K562 (cell line): ENCODE results near the gene LRMDA. TPM values are rescaled to one million over a fixed set of nuclear protein-coding genes. Genes with fewer than 3 reads are reported as not detected.

Experiments used
- ATAC-seq: fragments of 200-7000 bp; cut with Tn5 transposase; 3 replicates; pipeline ENCODE4 v1.9.1; 2020; ENCODE audit warnings: moderate library complexity
- BruUV-seq: library from RNA; stranded (reverse); fragments of 400-500 nt; replicated peaks from 2 replicates; lab custom pipeline; 2021; lab: Mats Ljungman, UMichigan
- CTCF ChIA-PET: fragments of 300-600 bp; formaldehyde crosslinking; extraction: SDS; loops from one replicate; lab custom pipeline; 2021; ENCODE audit warnings: low intra/inter-chr PET ratio; lab: Yijun Ruan, JAX
- POLR2A ChIA-PET: fragments of 300-600, 350-650 bp; sonication (Branson Sonifier 250); formaldehyde crosslinking; extraction: SDS; loops from one replicate; lab custom pipeline; 2021; ENCODE audit warnings: antibody characterized with exemption, inconsistent platforms; lab: Yijun Ruan, JAX
- DNase-seq, 4 experiments: peaks; one replicate each; pipeline versions ENCODE4 v3.0.0 to v3.0.0-alpha.2; 2011 to 2018; ENCODE audit warnings: low spot score in 3 of 4, mixed read lengths in 3 of 4; ENCODE audit errors: extremely low read depth in 1 of 4
- FAIRE-seq: peaks from 2 replicates; lab custom pipeline; 2011; peaks lifted over from hg19 to GRCh38; lab: Jason Lieb, UNC
- H2AFZ ChIP-seq: 2 replicates; pipeline ENCODE4 v1.6.0; 2011; ENCODE audit warnings: low read depth, low read length, control low read depth, inconsistent platforms
- H3K27ac ChIP-seq: fragments of 200-600 bp; 3 replicates; pipeline ENCODE4 v1.8.0; 2011; ENCODE audit warnings: low read depth, mild to moderate bottlenecking, control low read depth, inconsistent platforms, low read length, moderate library complexity, mixed read lengths; ENCODE audit errors: extremely low read depth
- H3K27me3 ChIP-seq, 2 experiments: fragments of 300-600 bp in 1 of 2; 2 replicates in 1 of 2; 3 replicates in 1 of 2; pipeline versions ENCODE4 v1.6.0 to v1.8.0; 2011; ENCODE audit warnings: inconsistent platforms in 2 of 2, low read length in 2 of 2, mild to moderate bottlenecking in 1 of 2, mixed read lengths in 1 of 2, moderate library complexity in 1 of 2; ENCODE audit not compliant: control insufficient read depth in 2 of 2, insufficient read depth in 2 of 2
- H3K36me3 ChIP-seq: fragments of 300-600 bp; 3 replicates; pipeline ENCODE4 v1.8.0; 2011; ENCODE audit warnings: mild to moderate bottlenecking, low read length, inconsistent platforms; ENCODE audit not compliant: control insufficient read depth, insufficient read depth
- H3K4me1 ChIP-seq, 2 experiments: fragments of 200-600 bp in 1 of 2; replicated peaks in 1 of 2; 2 replicates in 1 of 2; 3 replicates in 1 of 2; pipeline versions ENCODE4 v1.5.1 to v1.8.0; 2011; ENCODE audit warnings: inconsistent platforms in 2 of 2, low read length in 2 of 2, mild to moderate bottlenecking in 1 of 2, mixed read lengths in 1 of 2, moderate library complexity in 1 of 2; ENCODE audit not compliant: control insufficient read depth in 2 of 2, insufficient read depth in 2 of 2
- H3K4me2 ChIP-seq: 2 replicates; pipeline ENCODE4 v1.6.1; 2011; ENCODE audit warnings: low read length, control low read depth, inconsistent platforms, mixed read lengths; ENCODE audit not compliant: insufficient read depth
- H3K4me3 ChIP-seq: fragments of 200-600 bp; sonication (generic), shearing (Covaris generic); 2 replicates; pipeline ENCODE4 v1.5.1; 2016; ENCODE audit warnings: control low read depth, inconsistent platforms
- H3K79me2 ChIP-seq: fragments of 200-600 bp; 3 replicates; pipeline ENCODE4 v1.8.0; 2011; ENCODE audit warnings: low read length, inconsistent platforms; ENCODE audit not compliant: control insufficient read depth, insufficient read depth
- H3K9ac ChIP-seq, 2 experiments: 2 replicates each; pipeline versions ENCODE4 v1.6.0 to v1.6.1; 2011; ENCODE audit warnings: low read depth in 2 of 2, low read length in 2 of 2, control low read depth in 1 of 2, inconsistent platforms in 1 of 2, mild to moderate bottlenecking in 1 of 2, mixed read lengths in 1 of 2; ENCODE audit not compliant: insufficient read depth in 1 of 2
- H3K9me1 ChIP-seq: one replicate; pipeline ENCODE4 v1.6.0; 2011; ENCODE audit warnings: inconsistent platforms, mild to moderate bottlenecking, low read length, moderate library complexity; ENCODE audit not compliant: control insufficient read depth, insufficient read depth
- H3K9me3 ChIP-seq: replicated peaks from 2 replicates; pipeline ENCODE4 v1.5.1; 2011; ENCODE audit warnings: low read depth, low read length, inconsistent platforms; ENCODE audit not compliant: control insufficient read depth, insufficient read depth
- H4K20me1 ChIP-seq: replicated peaks from 2 replicates; pipeline ENCODE4 v1.6.1; 2011; ENCODE audit warnings: low read length, inconsistent platforms, mixed read lengths; ENCODE audit not compliant: control insufficient read depth, insufficient read depth
- BCLAF1 ChIP-seq, 2 experiments: fragments of 450-650 bp in 1 of 2; IDR thresholded peaks; 2 replicates each; pipeline ENCODE4 v1.6.1; 2011 to 2017; ENCODE audit warnings: low read depth in 2 of 2, antibody characterized with exemption in 1 of 2, borderline replicate concordance in 1 of 2, low read length in 1 of 2, mild to moderate bottlenecking in 1 of 2, mixed read lengths in 1 of 2; ENCODE audit not compliant: control insufficient read depth in 1 of 2
- CHAMP1 ChIP-seq: fragments of 450-650 bp; IDR thresholded peaks from 2 replicates; pipeline ENCODE4 v1.6.1; 2016; ENCODE audit warnings: mild to moderate bottlenecking
- DACH1 ChIP-seq: fragments of 450-650 bp; IDR thresholded peaks from 2 replicates; pipeline ENCODE4 v1.6.1; 2018; ENCODE audit not compliant: partially characterized antibody
- ERF ChIP-seq: fragments of 450-650 bp; formaldehyde crosslinking; IDR thresholded peaks from 2 replicates; pipeline ENCODE4 v1.4.0; 2020; ENCODE audit warnings: mild to moderate bottlenecking, mixed read lengths
- ETS1 ChIP-seq: conservative IDR thresholded peaks from 2 replicates; pipeline ENCODE4 v1.6.1; 2011; ENCODE audit warnings: low read depth, mild to moderate bottlenecking, low read length; ENCODE audit not compliant: control insufficient read depth
- GTF2E2 ChIP-seq: fragments of 200-800 bp; sonication (Bioruptor generic); IDR thresholded peaks from 2 replicates; pipeline ENCODE4 v1.6.1; 2016; ENCODE audit warnings: missing genetic modification characterization, missing compliant biosample characterization
- KDM2B ChIP-seq: fragments of 250-450 bp; sonication (Bioruptor Pico); IDR thresholded peaks from 2 replicates; pipeline ENCODE4 v1.8.0; 2021; ENCODE audit warnings: mild to moderate bottlenecking, moderate library complexity
- MAFF ChIP-seq: IDR thresholded peaks from 2 replicates; pipeline ENCODE4 v1.6.1; 2012; ENCODE audit warnings: low read length, improper control_type of control experiment
- NEUROD1 ChIP-seq: fragments of 150-350 bp; IDR thresholded peaks from 2 replicates; pipeline ENCODE4 v1.6.1; 2014; ENCODE audit warnings: borderline replicate concordance, low read length, low read depth; ENCODE audit not compliant: partially characterized antibody
- NFE2L1 ChIP-seq: fragments of 450-650 bp; IDR thresholded peaks from 2 replicates; pipeline ENCODE4 v1.6.1; 2016; ENCODE audit warnings: missing genetic modification characterization, low read depth, mild to moderate bottlenecking, missing compliant biosample characterization, moderate library complexity, borderline replicate concordance
- RB1 ChIP-seq: fragments of 450-650 bp; IDR thresholded peaks from 2 replicates; pipeline ENCODE4 v1.6.1; 2017; ENCODE audit warnings: low read depth, mild to moderate bottlenecking
- STAT5B ChIP-seq: fragments of 250-450 bp; sonication (Bioruptor Pico); IDR thresholded peaks from 2 replicates; pipeline ENCODE4 v1.8.0; 2021; ENCODE audit warnings: mild to moderate bottlenecking, inconsistent platforms
- USF2 ChIP-seq: sonication (generic); formaldehyde crosslinking; IDR thresholded peaks from 2 replicates; pipeline ENCODE4 v1.5.0; 2020; ENCODE audit warnings: missing genetic modification reagents
- ZBTB26 ChIP-seq: fragments of 450-650 bp; formaldehyde crosslinking; IDR thresholded peaks from 2 replicates; pipeline ENCODE4 v1.4.0; 2022; ENCODE audit warnings: missing genetic modification characterization
- WGBS: fragments of 100-300 bp; shearing (Covaris generic); methylation state at CpG from one replicate; pipeline ENCODE4 v1.1.6; 2016; ENCODE audit warnings: low coverage, mixed read lengths; ENCODE audit not compliant: insufficient coverage; ENCODE audit errors: missing lambda C conversion rate; 5-methylcytosine and 5-hydroxymethylcytosine counted together
- in situ Hi-C: fragments of 300-500 bp; cut with MboI; formaldehyde crosslinking; loops from 4 replicates; pipeline ENCODE4 v1.15.0; 2018; ENCODE audit warnings: inconsistent platforms, mixed read lengths
- intact Hi-C: fragments of 100-400 bp; cut with micrococcal nuclease; formaldehyde crosslinking; loops from 2 replicates; pipeline ENCODE4 v1.14.2; 2022
- polyA plus RNA-seq, 8 experiments: library from polyadenylated mRNA; depleted of rRNA in 4 of 8; stranded (reverse) in 5 of 8; unstranded in 3 of 8; fragments of >200 nt; fragmentation: Nextera tagmentation in 2 of 8; fragmentation: Illumina TruSeq in 1 of 8; extraction: Ambion mirVana in 2 of 8; extraction: Trizol in 1 of 8; gene quantifications; 2 replicates each; pipeline versions ENCODE4 v1.2.1 to v1.2.3, GENCODE V29; 2011 to 2014; ENCODE audit warnings: inconsistent platforms in 1 of 8, missing spikeins in 1 of 8
- total RNA-seq, 7 experiments: library from RNA; depleted of rRNA in 6 of 7; stranded (reverse); fragments of >200 nt in 6 of 7; fragmentation: Illumina TruSeq in 2 of 7; extraction: Trizol in 2 of 7; gene quantifications; 2 replicates each; pipeline versions ENCODE4 v1.2.1 to v1.2.3, GENCODE V29; 2011 to 2021; ENCODE audit warnings: low replicate concordance in 1 of 7

Gene LRMDA
- total and polyA plus RNA-seq, 9 of the 15 experiments (the other 6 are each of a cell fraction or from before 2014, with no cell fraction given) = 0.25 TPM; not detected in 8

GRCh38 chr10:75995720-75996119, 564.3 kb downstream of the LRMDA start:
- FAIRE-seq = no peak
- H4K20me1 ChIP-seq = 0 out of 2 replicates have a peak, but pooled peaks cover 3% of the 10 kb centered on the region
- TF ChIP-seq STAT5B (no peak), NFE2L1 (no peak), DACH1 (no peak), BCLAF1 (IDR thresholded peaks at IDR 0.05; ENCODE audit: borderline replicate concordance in 1 of 2, control insufficient read depth in 1 of 2, low read depth in 2 of 2, low read length in 1 of 2) (no peak), ERF (CRISPR knock-in tag) (no peak), MAFF (no peak), GTF2E2 (no peak), NEUROD1 (no peak), ETS1 (no peak), USF2 (CRISPR knock-in tag) (no peak), RB1 (no peak), KDM2B (CRISPR knock-in tag) (no peak), CHAMP1 (no peak), ZBTB26 (CRISPR knock-in tag) (no peak)
- DNase-seq = no peak
- no peak overlapping the region for H3K4me2 ChIP-seq
- no peaks in the 10 kb centered on the region for H3K9me1 ChIP-seq
- no peak overlapping the region for H3K27ac ChIP-seq
- ChIA-PET CTCF (no interaction called here), POLR2A (interaction anchor here (1.0 kb wide), 1 partner anchor 13 kb away, joined by 4 read pairs; no protein-coding TSS in a partner anchor)
- H3K79me2 ChIP-seq = no peaks in the 10 kb centered on the region
- H3K9ac ChIP-seq = no peak overlapping the region
- in situ Hi-C loops (no loop called here), intact Hi-C loops (no loop called here)
- no TSS peak for BruUV-seq
- no peaks in the 10 kb centered on the region for H3K4me1 ChIP-seq
- no peaks in the 10 kb centered on the region for H3K27me3 ChIP-seq
- no peaks in the 10 kb centered on the region for H3K36me3 ChIP-seq
- H2AFZ ChIP-seq = no peak overlapping the region
- H3K9me3 ChIP-seq = no peaks in the 10 kb centered on the region
- ATAC-seq = no peak
- H3K4me3 ChIP-seq = no peak overlapping the region
- 0% methylated on average over 1 of the region's 1 CpG for WGBS
